CD4-positive, alpha-beta T cell treated with Interleukin-15 for 4 hours (primary cell): ENCODE measurements around the gene PGAP3.
A peak's percentile ranks its signal among the peaks of the same experiment; 100 is the strongest.

Source experiments
- DNase-seq: peaks from one replicate; pipeline ENCODE4 v3.0.0-alpha.2; 2020; ENCODE audit warnings: low spot score

Gene PGAP3

GRCh38 chr17:39636927-39637736, 50.7 kb downstream of the PGAP3 start, which contains the start of gene STARD3:
Gene STARD3, plus strand, starts transcription at chr17:39637144. Its CDS starts 16,388 bp downstream, at chr17:39653532.
- peak; percentile 86 for DNase-seq

GRCh38 chr17:39636587-39636926, 51.3 kb downstream of the PGAP3 start:
- no peak for DNase-seq

- DNase-seq: no peak
These were observed 52.2 kb downstream of the PGAP3 start for GRCh38 chr17:39635614-39636176.

- peak; percentile 54 for DNase-seq
These were observed 53.4 kb downstream of the PGAP3 start for GRCh38 chr17:39634384-39634871.

- no peak for DNase-seq
These were observed 54.2 kb downstream of the PGAP3 start for GRCh38 chr17:39633570-39634183.

GRCh38 chr17:39632153-39632941, 55.5 kb downstream of the PGAP3 start:
- no peak for DNase-seq

- DNase-seq: no peak
These were observed 56.5 kb downstream of the PGAP3 start for GRCh38 chr17:39631403-39631802.

- DNase-seq: no peak
These were observed 58.0 kb downstream of the PGAP3 start for GRCh38 chr17:39629898-39630297.

- DNase-seq: no peak
These were observed 58.4 kb downstream of the PGAP3 start for GRCh38 chr17:39629494-39629880.

GRCh38 chr17:39628655-39629493, 59.0 kb downstream of the PGAP3 start:
- no peak for DNase-seq

- DNase-seq: no peak
These were observed 59.9 kb downstream of the PGAP3 start for GRCh38 chr17:39627712-39628516.

- no peak for DNase-seq
These were observed 60.7 kb downstream of the PGAP3 start for GRCh38 chr17:39627047-39627711.

GRCh38 chr17:39626171-39627046, 61.4 kb downstream of the PGAP3 start, which contains the start of gene PPP1R1B:
Gene PPP1R1B, plus strand, starts transcription at chr17:39626952. Its CDS starts 441 bp downstream, at chr17:39627393.
- no peak for DNase-seq

- DNase-seq: no peak
These were observed 62.6 kb downstream of the PGAP3 start for GRCh38 chr17:39625198-39625785.

- no peak for DNase-seq
These were observed 63.5 kb downstream of the PGAP3 start for GRCh38 chr17:39624313-39624712.

- DNase-seq: peak; percentile 88
These were observed 64.4 kb downstream of the PGAP3 start for GRCh38 chr17:39623356-39623950.

- DNase-seq: peak; percentile 64
These were observed 65.4 kb downstream of the PGAP3 start for GRCh38 chr17:39622380-39623006.
